Measurements from ENCODE around the gene CRISP3.

Gene CRISP3, protein sequence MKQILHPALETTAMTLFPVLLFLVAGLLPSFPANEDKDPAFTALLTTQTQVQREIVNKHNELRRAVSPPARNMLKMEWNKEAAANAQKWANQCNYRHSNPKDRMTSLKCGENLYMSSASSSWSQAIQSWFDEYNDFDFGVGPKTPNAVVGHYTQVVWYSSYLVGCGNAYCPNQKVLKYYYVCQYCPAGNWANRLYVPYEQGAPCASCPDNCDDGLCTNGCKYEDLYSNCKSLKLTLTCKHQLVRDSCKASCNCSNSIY

DNA sequence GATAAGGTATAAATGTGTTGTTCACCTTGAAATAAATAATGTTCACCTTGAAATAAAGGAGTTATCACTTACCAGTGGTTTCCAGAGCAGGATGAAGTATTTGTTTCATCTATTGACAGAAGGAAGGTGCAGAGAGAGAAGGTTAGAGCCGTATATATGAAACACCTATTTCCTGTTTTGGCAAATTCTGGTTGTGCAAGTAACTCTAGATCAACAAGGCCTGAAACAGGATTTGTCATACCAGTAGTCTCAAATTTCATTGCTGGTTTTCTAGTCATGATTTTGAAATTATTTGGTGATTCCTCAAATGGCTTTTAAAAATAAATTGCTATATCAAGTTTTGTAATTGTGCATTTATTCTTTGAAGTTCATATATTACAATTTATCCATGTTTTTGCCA, at the start of gene CRISP3:
CRISP3 (minus strand) TSS at position 130 of the 400 bp plus-strand sequence; CDS start at position 109, 21 bp downstream.
- Mint-ChIP-seq H3K27ac (no peak within 1 kb of the TSS), H3K4me1 (no peaks in the 10 kb centered on the region), H3K27me3 (no peaks in the 10 kb centered on the region), H3K9me3 (no peaks in the 10 kb centered on the region), H3K36me3 (no peaks in the 10 kb centered on the region), H3K4me3 (no peak within 1 kb of the TSS)
- CTCF ChIA-PET, result no interaction called here
- no peak for DNase-seq

DNA sequence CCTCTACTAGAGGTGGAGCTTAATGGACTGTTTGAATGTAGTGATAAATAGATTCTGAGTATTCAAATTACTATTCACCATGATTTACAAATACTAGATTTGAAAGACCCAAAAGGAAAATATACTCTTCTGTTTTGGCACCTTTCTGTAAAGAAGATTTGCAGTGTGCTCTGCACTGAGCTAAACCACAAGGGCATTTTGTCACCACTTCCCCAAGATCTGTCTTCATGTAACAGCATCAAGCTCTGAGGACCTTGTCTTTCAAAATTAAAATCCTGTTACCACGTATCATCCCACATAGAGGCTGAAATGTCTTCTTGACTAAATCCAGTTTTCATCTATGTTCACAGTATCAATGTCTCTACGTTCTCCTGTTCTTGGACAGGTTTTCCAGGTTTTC, 46.2 kb upstream of the CRISP3 start:
- peaks cover 2% of the 10 kb centered on the region for H3K9me3 Mint-ChIP-seq
- no peaks in the 10 kb centered on the region for H3K27me3 Mint-ChIP-seq
- no peaks in the 10 kb centered on the region for H3K4me1 Mint-ChIP-seq
- H3K4me3 Mint-ChIP-seq, result no peak overlapping the region
- DNase-seq, result no peak
- CTCF ChIA-PET, result no interaction called here
- no peak overlapping the region for H3K27ac Mint-ChIP-seq
- no peaks in the 10 kb centered on the region for H3K36me3 Mint-ChIP-seq

DNA sequence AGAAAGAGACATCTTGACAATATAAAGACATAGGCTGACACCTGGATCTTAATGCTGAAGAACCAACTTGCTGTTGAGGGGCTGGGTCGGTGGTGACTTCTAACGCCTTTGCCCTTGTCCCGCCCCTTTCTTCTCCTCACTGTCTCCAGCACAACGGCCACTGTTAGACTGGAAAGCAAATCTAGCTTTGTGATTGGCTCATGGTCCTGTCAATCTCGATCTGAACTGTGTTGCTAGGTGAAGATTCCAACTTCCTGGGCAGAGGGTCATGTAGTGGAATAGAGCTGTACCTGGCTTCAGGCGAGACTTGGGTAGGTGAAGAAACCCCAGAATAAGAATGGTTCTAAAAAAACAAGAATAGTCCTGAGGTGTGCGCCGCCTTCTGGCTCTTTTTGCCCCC, 43.0 kb upstream of the CRISP3 start, which contains the start of gene PGK2:
PGK2 (minus strand) TSS at position 110 of the 400 bp plus-strand sequence; CDS start at position 12, 98 bp downstream.
- DNase-seq, result no peak
- Mint-ChIP-seq H3K36me3 (no peaks in the 10 kb centered on the region), H3K27ac (no peak within 1 kb of the TSS), H3K27me3 (no peaks in the 10 kb centered on the region), H3K9me3 (peaks cover 2% of the 10 kb centered on the region), H3K4me3 (no peak within 1 kb of the TSS), H3K4me1 (no peaks in the 10 kb centered on the region)
- CTCF ChIA-PET, result no interaction called here

DNA sequence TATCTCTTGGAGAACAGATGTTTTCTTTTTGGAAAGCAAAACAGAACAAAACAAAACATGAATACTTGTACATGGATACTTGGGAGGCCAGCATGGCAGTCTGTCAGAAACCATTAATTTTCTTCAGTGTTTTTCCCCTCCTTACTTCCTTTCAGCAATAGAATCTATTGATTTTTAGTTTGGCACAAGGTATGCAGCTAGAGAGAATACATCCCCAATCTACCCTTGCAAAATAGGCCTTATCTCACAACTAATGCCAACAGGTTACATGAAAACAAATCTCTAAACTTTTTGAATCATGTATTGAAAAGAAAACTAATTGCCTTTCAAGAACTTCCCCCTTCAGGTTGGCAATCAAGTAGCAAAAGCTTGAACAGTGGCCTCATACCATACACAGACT, 40.1 kb upstream of the CRISP3 start:
- H3K36me3 Mint-ChIP-seq, result no peaks in the 10 kb centered on the region

DNA sequence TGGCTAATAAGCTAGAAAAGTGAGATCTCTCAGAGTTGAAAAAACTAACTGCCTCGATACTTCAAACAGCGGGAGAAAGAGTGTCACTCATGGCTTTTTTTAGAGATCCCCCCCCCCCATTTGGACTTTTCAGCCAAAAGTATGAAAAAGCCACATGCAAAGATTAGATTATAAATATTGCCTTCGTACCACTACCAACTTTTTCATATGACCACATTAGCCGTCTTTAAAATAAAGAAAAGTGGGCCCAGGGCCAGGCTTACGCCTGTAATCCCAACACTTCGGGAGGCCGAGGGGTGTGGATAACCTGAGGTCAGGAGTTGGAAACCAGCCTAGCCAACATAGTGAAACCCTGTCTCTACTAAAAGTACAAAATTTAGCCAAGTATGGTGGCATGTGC, 38.5 kb upstream of the CRISP3 start:
- H3K27ac Mint-ChIP-seq, result no peak overlapping the region
- no peak for DNase-seq
- H3K27me3 Mint-ChIP-seq, result no peaks in the 10 kb centered on the region
- no peaks in the 10 kb centered on the region for H3K4me1 Mint-ChIP-seq
- CTCF ChIA-PET, result no interaction called here
- H3K36me3 Mint-ChIP-seq, result no peaks in the 10 kb centered on the region
- peaks cover 2% of the 10 kb centered on the region for H3K9me3 Mint-ChIP-seq
- no peak overlapping the region for H3K4me3 Mint-ChIP-seq

More for the DNA sequence above, 40.1 kb upstream of the CRISP3 start:
- CTCF ChIA-PET, result no interaction called here
- no peaks in the 10 kb centered on the region for H3K27me3 Mint-ChIP-seq
- DNase-seq, result no peak
- H3K27ac Mint-ChIP-seq, result no peak overlapping the region
- H3K4me1 Mint-ChIP-seq, result no peaks in the 10 kb centered on the region
- no peak overlapping the region for H3K4me3 Mint-ChIP-seq
- H3K9me3 Mint-ChIP-seq, result peaks cover 2% of the 10 kb centered on the region

DNA sequence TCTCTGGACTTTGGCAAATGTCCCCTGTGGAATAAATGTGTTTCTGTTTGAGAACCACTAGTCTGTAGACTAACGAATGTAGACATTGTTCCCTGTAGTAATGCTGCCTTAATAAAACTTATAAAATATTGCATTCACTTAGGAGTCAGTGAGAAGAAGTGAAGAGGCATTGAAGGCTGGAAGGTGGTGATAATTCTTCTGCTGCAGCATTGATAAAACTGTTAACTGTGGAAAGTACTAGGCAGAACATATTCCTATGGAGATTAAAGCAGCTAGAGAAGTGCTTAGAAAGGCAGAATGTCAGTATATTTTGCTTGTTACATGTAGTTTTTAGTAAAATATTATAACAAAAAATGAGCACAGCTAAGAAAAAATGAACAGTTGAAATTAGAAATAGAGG, 38.1 kb upstream of the CRISP3 start:
- no peak overlapping the region for H3K27ac Mint-ChIP-seq
- H3K36me3 Mint-ChIP-seq, result no peaks in the 10 kb centered on the region
- no peaks in the 10 kb centered on the region for H3K9me3 Mint-ChIP-seq
- no peaks in the 10 kb centered on the region for H3K27me3 Mint-ChIP-seq
- no peak overlapping the region for H3K4me3 Mint-ChIP-seq
- CTCF ChIA-PET, result no interaction called here
- DNase-seq, result no peak
- no peaks in the 10 kb centered on the region for H3K4me1 Mint-ChIP-seq

DNA sequence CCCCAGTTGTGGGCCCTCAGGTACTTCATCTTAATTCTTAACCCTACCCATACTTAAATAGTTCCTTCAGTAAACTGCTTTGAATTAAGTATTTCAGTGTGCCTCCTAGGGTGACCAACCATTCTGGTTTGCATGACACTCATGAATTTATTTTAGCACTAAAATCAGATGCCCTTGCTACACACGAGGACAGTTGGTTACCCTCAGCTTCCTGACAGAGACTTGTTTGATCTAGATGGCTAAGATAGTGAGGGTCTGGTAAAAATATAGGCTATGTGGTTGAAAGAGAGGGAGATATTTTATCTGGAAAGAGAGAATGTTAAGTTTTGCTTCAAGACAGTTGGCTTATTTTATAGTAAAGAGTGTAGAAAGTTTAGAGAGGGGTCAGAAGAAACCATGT, 32.3 kb upstream of the CRISP3 start:
- H3K4me1 Mint-ChIP-seq, result no peaks in the 10 kb centered on the region
- no peaks in the 10 kb centered on the region for H3K27me3 Mint-ChIP-seq
- peaks cover 4% of the 10 kb centered on the region for H3K9me3 Mint-ChIP-seq
- no peak for DNase-seq
- CTCF ChIA-PET, result no interaction called here
- no peak overlapping the region for H3K27ac Mint-ChIP-seq
- H3K36me3 Mint-ChIP-seq, result no peaks in the 10 kb centered on the region
- H3K4me3 Mint-ChIP-seq, result no peak overlapping the region

DNA sequence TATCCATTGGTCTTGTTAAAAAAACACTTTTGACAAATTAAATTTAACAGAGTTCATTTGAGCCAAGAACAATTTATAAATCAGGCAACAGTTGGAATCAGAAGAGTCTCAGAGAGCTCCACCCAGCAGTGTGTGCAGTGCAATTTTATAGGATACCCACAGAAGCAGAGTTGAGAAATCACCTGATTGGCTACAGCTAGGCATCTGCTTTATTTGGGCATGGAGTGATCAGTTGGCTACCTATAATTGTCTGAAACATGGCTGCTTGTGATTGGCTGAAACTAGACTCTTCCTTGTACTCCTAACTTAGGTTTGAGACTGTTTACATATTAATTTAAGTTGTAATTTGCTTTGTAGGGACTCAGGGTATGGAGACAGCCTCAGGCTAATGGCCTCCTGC, 30.9 kb upstream of the CRISP3 start:
- Mint-ChIP-seq H3K36me3 (no peaks in the 10 kb centered on the region), H3K27me3 (no peaks in the 10 kb centered on the region), H3K27ac (no peak overlapping the region), H3K4me1 (no peaks in the 10 kb centered on the region), H3K9me3 (peaks cover 8% of the 10 kb centered on the region), H3K4me3 (no peak overlapping the region)
- CTCF ChIA-PET, result interaction anchor here (0.8 kb wide), 1 partner anchor 225 kb away, joined by 3 read pairs; no protein-coding TSS in a partner anchor
- DNase-seq, result no peak

DNA sequence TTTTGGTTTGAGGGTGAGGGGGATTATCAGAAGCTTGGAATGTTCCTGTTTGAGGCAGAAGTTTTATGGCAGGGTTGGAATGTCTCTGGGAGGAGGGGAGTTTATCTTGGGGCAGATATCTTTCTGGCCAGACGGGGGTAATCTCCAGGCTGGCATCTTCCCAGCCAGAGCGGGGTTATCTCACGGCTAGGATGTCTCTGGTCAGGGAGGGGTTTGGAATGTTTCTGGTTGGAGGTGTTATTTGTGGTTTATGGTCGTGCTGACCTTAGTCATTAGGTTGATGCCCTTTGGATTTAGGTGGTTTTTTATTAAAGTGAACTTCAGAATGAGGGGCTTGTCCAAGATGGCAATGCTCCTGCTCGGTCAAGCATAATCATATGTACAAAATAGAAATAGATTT, 28.1 kb upstream of the CRISP3 start:
- H3K27me3 Mint-ChIP-seq, result no peaks in the 10 kb centered on the region
- DNase-seq, result no peak
- no peaks in the 10 kb centered on the region for H3K36me3 Mint-ChIP-seq
- no peak overlapping the region for H3K27ac Mint-ChIP-seq
- no peaks in the 10 kb centered on the region for H3K4me1 Mint-ChIP-seq
- H3K9me3 Mint-ChIP-seq, result peaks cover 8% of the 10 kb centered on the region
- CTCF ChIA-PET, result no interaction called here
- H3K4me3 Mint-ChIP-seq, result no peak overlapping the region

DNA sequence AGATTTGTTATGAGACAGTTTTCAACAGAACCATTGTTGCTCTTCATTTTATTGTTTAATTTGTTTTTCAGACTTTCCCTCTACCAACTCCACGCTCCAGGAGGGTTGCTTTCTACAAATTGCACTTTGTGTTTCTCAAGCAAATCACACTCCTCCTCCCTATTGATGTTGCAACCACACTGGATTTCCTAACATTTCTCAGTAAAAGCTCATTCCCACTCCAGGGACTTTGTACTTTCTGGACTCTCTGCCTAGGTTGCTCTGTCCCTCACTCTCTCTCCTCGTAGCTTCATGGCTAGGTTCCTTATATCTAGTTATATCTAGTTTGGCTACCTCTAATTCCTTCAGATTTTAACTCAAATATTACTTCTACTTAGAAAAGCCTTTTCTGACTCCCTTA, 22.6 kb upstream of the CRISP3 start:
- CTCF ChIA-PET, result no interaction called here
- H3K4me1 Mint-ChIP-seq, result no peaks in the 10 kb centered on the region
- H3K27me3 Mint-ChIP-seq, result no peaks in the 10 kb centered on the region
- H3K27ac Mint-ChIP-seq, result no peak overlapping the region
- H3K4me3 Mint-ChIP-seq, result no peak overlapping the region
- no peaks in the 10 kb centered on the region for H3K36me3 Mint-ChIP-seq
- no peak for DNase-seq
- peaks cover 3% of the 10 kb centered on the region for H3K9me3 Mint-ChIP-seq

DNA sequence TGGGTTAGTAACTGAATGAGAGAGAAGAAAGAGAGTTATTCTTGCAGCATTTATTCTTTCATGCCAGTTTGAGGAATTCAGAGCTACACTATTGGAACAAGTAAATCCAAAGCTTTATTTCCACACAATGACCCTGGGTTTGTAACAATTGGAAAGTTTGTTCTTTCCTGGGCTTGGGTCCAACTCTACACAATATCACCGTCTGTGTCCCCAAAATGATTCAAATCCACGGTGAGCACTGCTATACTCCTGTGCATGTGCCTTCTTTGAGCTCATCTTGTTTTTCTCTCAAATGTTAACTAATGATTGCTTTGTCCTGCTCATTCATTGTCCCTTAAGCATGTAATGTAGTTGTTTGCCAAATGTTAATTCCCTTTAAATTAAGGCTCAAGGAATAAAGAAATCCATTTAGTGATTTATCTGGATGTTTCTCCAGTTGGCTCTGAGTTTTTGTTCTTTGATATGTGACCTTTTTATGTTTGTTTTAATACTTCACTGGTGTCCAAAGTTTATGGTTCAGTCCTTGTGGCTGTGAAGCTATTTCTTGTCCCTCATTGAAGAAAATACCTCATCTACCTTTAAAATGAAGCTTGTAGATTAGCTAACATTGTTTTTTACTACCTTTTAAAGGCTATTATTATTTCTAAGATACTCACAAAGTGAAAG, 20.5 kb upstream of the CRISP3 start:
- Mint-ChIP-seq H3K4me1 (no peaks in the 10 kb centered on the region), H3K9me3 (no peaks in the 10 kb centered on the region), H3K4me3 (no peak overlapping the region), H3K27me3 (no peaks in the 10 kb centered on the region), H3K27ac (no peak overlapping the region), H3K36me3 (no peaks in the 10 kb centered on the region)
- CTCF ChIA-PET, result no interaction called here
- DNase-seq, result no peak

DNA sequence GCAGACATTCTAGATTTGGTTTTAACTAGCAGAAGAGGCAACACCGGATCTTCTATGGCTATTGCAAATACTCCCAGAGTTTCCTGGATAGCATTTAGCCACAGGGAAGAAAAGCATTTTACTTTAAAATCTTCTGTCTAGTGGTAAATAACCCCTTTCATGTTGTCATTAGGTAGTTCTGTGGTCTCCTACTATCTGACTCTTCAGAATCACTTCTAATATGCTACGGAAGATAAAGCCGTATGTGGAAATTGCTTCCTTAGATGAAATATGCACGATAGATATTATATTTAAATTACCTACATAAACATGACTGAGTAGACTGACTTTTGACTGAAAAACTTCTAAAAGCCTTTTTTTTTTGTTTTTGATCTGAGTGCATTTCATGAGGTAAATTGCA, 759 bp downstream of the CRISP3 start:
- CTCF ChIA-PET, result no interaction called here
- Mint-ChIP-seq H3K27ac (no peak overlapping the region), H3K4me3 (no peak overlapping the region), H3K9me3 (no peaks in the 10 kb centered on the region), H3K27me3 (no peaks in the 10 kb centered on the region), H3K4me1 (no peaks in the 10 kb centered on the region), H3K36me3 (no peaks in the 10 kb centered on the region)
- DNase-seq, result no peak

DNA sequence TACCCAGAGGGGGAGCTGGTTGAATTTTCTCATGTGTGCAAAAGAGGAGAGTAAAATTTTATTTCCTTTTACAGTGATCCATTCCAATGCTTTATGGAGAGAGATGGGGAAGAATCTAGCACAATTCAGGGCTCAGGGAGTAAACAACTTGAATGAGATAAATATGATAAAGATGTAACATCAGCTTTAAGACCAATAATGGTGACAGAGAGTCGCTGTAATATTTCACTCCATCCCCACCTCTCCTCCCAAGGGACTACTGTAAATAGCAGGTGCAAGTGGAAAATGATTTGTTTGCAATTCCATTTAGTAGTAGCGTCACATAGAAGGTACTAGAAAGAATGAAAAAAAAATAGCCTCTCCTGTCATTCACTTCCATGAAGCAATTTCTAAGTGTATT, 4.8 kb downstream of the CRISP3 start:
- Mint-ChIP-seq H3K4me1 (no peaks in the 10 kb centered on the region), H3K36me3 (no peaks in the 10 kb centered on the region), H3K27ac (no peak overlapping the region), H3K27me3 (no peaks in the 10 kb centered on the region), H3K9me3 (no peaks in the 10 kb centered on the region), H3K4me3 (no peak overlapping the region)
- CTCF ChIA-PET, result no interaction called here
- DNase-seq, result no peak

DNA sequence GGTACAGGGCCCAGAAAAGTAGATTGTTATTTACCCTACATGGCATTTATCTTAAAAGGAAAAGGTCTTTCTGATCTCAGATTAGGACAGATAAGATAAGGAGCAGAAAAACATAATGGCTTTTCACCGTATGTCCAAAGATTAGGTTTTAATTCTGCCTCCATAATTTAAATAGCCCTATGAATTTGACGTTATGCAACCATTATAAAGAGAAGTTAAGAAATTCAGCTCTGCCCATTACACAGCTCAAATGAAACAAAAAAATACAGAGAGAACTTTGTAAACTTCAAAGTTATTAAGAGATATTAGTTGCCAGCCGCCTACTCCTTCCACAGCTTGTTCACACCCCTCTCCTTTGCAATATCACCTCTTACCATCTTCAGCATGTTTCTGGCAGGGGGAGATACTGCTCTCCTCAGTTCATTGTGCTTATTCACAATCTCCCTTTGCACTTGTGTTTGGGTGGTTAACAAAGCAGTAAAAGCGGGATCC, 8.1 kb downstream of the CRISP3 start:
- H3K4me1 Mint-ChIP-seq, result no peaks in the 10 kb centered on the region
- CTCF ChIA-PET, result no interaction called here
- no peak overlapping the region for H3K4me3 Mint-ChIP-seq
- H3K36me3 Mint-ChIP-seq, result no peaks in the 10 kb centered on the region
- no peaks in the 10 kb centered on the region for H3K27me3 Mint-ChIP-seq
- no peak overlapping the region for H3K27ac Mint-ChIP-seq
- H3K9me3 Mint-ChIP-seq, result no peaks in the 10 kb centered on the region
- DNase-seq, result no peak

DNA sequence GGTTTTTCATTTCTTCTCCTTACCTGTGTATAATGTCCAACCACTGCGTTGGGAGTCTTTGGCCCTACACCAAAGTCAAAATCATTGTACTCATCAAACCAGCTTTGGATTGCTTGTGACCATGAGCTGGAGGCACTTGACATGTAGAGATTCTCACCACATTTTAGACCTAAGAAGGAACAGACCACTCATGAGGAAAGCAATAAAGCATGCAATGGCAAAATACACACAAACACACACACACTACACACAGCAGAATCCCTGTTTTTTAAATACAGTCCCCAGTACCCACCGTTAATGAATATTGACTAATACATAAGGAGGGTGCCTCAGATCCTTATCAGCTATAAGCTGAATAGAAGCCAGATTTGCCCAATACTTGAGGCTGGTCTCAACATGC, 10.5 kb downstream of the CRISP3 start:
- CTCF ChIA-PET, result no interaction called here
- H3K4me1 Mint-ChIP-seq, result no peaks in the 10 kb centered on the region
- H3K9me3 Mint-ChIP-seq, result no peaks in the 10 kb centered on the region
- H3K4me3 Mint-ChIP-seq, result no peak overlapping the region
- no peaks in the 10 kb centered on the region for H3K27me3 Mint-ChIP-seq
- no peak overlapping the region for H3K27ac Mint-ChIP-seq
- no peak for DNase-seq
- no peaks in the 10 kb centered on the region for H3K36me3 Mint-ChIP-seq

Measured in activated naive CD4-positive, alpha-beta T cell treated with anti-CD3 and anti-CD28 coated beads, Interleukin-2, amount 10 ng/mL, durations not matched to agents 7 days and 5 days (primary cell).